Measurements from ENCODE around the gene OR4K1.

Gene OR4K1

GRCh38 chr14:19930617-19931016 is at the start of gene OR4K1:
OR4K1 (plus strand) TSS chr14:19930917; CDS start chr14:19935667, 4,750 bp downstream.
- Histone ChIP-seq H3K9ac (ENCODE audit: low read length) (no peak within 1 kb of the TSS), H3K27ac (ENCODE audit: low read depth, low read length) (no peak within 1 kb of the TSS), H3K27me3 (ENCODE audit: control insufficient read depth, insufficient read depth, low read length) (no peaks in the 10 kb centered on the region), H3K4me3 (ENCODE audit: low read length) (no peak within 1 kb of the TSS), H3K4me1 (ENCODE audit: control insufficient read depth, insufficient read depth, low read length) (no peaks in the 10 kb centered on the region), H3K36me3 (ENCODE audit: control insufficient read depth, insufficient read depth, low read length) (no peaks in the 10 kb centered on the region)

GRCh38 chr14:19895282-19895681 is 35.4 kb upstream of the OR4K1 start:
- Histone ChIP-seq H3K4me1 (ENCODE audit: control insufficient read depth, insufficient read depth, low read length) (no peaks in the 10 kb centered on the region), H3K27ac (ENCODE audit: low read depth, low read length) (no peak overlapping the region), H3K9ac (ENCODE audit: low read length) (no peak overlapping the region), H3K27me3 (ENCODE audit: control insufficient read depth, insufficient read depth, low read length) (no peaks in the 10 kb centered on the region), H3K36me3 (ENCODE audit: control insufficient read depth, insufficient read depth, low read length) (no peaks in the 10 kb centered on the region), H3K4me3 (ENCODE audit: low read length) (no peak overlapping the region)

- Histone ChIP-seq H3K9ac (ENCODE audit: low read length) (no peak overlapping the region), H3K4me3 (ENCODE audit: low read length) (no peak overlapping the region), H3K27ac (ENCODE audit: low read depth, low read length) (no peak overlapping the region), H3K4me1 (ENCODE audit: control insufficient read depth, insufficient read depth, low read length) (no peaks in the 10 kb centered on the region), H3K36me3 (ENCODE audit: control insufficient read depth, insufficient read depth, low read length) (no peaks in the 10 kb centered on the region), H3K27me3 (ENCODE audit: control insufficient read depth, insufficient read depth, low read length) (no peaks in the 10 kb centered on the region)
Observed at GRCh38 chr14:19900999-19901398, 29.7 kb upstream of the OR4K1 start.

- no peak overlapping the region for H3K27ac ChIP-seq (ENCODE audit: low read depth, low read length)
- H3K4me1 ChIP-seq (ENCODE audit: control insufficient read depth, insufficient read depth, low read length), result no peaks in the 10 kb centered on the region
- no peak overlapping the region for H3K4me3 ChIP-seq (ENCODE audit: low read length)
- H3K36me3 ChIP-seq (ENCODE audit: control insufficient read depth, insufficient read depth, low read length), result no peaks in the 10 kb centered on the region
- H3K27me3 ChIP-seq (ENCODE audit: control insufficient read depth, insufficient read depth, low read length), result no peaks in the 10 kb centered on the region
- no peak overlapping the region for H3K9ac ChIP-seq (ENCODE audit: low read length)
Observed at GRCh38 chr14:19902409-19902808, 28.3 kb upstream of the OR4K1 start.

- no peak overlapping the region for H3K4me3 ChIP-seq (ENCODE audit: low read length)
- no peaks in the 10 kb centered on the region for H3K27me3 ChIP-seq (ENCODE audit: control insufficient read depth, insufficient read depth, low read length)
- H3K27ac ChIP-seq (ENCODE audit: low read depth, low read length), result no peak overlapping the region
- no peak overlapping the region for H3K9ac ChIP-seq (ENCODE audit: low read length)
- no peaks in the 10 kb centered on the region for H3K36me3 ChIP-seq (ENCODE audit: control insufficient read depth, insufficient read depth, low read length)
- no peaks in the 10 kb centered on the region for H3K4me1 ChIP-seq (ENCODE audit: control insufficient read depth, insufficient read depth, low read length)
Observed at GRCh38 chr14:19906665-19907064, 24.1 kb upstream of the OR4K1 start.

GRCh38 chr14:19911114-19911513 is 19.6 kb upstream of the OR4K1 start:
- no peak overlapping the region for H3K9ac ChIP-seq (ENCODE audit: low read length)
- H3K36me3 ChIP-seq (ENCODE audit: control insufficient read depth, insufficient read depth, low read length), result no peaks in the 10 kb centered on the region
- H3K27me3 ChIP-seq (ENCODE audit: control insufficient read depth, insufficient read depth, low read length), result no peaks in the 10 kb centered on the region
- H3K27ac ChIP-seq (ENCODE audit: low read depth, low read length), result no peak overlapping the region
- H3K4me1 ChIP-seq (ENCODE audit: control insufficient read depth, insufficient read depth, low read length), result no peaks in the 10 kb centered on the region
- no peak overlapping the region for H3K4me3 ChIP-seq (ENCODE audit: low read length)

- Histone ChIP-seq H3K4me3 (ENCODE audit: low read length) (no peak overlapping the region), H3K4me1 (ENCODE audit: control insufficient read depth, insufficient read depth, low read length) (no peaks in the 10 kb centered on the region), H3K9ac (ENCODE audit: low read length) (no peak overlapping the region), H3K36me3 (ENCODE audit: control insufficient read depth, insufficient read depth, low read length) (no peaks in the 10 kb centered on the region), H3K27ac (ENCODE audit: low read depth, low read length) (no peak overlapping the region), H3K27me3 (ENCODE audit: control insufficient read depth, insufficient read depth, low read length) (no peaks in the 10 kb centered on the region)
Observed at GRCh38 chr14:19917243-19917642, 13.5 kb upstream of the OR4K1 start.

- Histone ChIP-seq H3K27ac (ENCODE audit: low read depth, low read length) (no peak overlapping the region), H3K27me3 (ENCODE audit: control insufficient read depth, insufficient read depth, low read length) (no peaks in the 10 kb centered on the region), H3K4me3 (ENCODE audit: low read length) (no peak overlapping the region), H3K36me3 (ENCODE audit: control insufficient read depth, insufficient read depth, low read length) (no peaks in the 10 kb centered on the region), H3K4me1 (ENCODE audit: control insufficient read depth, insufficient read depth, low read length) (no peaks in the 10 kb centered on the region), H3K9ac (ENCODE audit: low read length) (no peak overlapping the region)
Observed at GRCh38 chr14:19917955-19918518, 12.7 kb upstream of the OR4K1 start.

- H3K36me3 ChIP-seq (ENCODE audit: control insufficient read depth, insufficient read depth, low read length), result no peaks in the 10 kb centered on the region
- no peaks in the 10 kb centered on the region for H3K27me3 ChIP-seq (ENCODE audit: control insufficient read depth, insufficient read depth, low read length)
- no peak overlapping the region for H3K9ac ChIP-seq (ENCODE audit: low read length)
- no peak overlapping the region for H3K27ac ChIP-seq (ENCODE audit: low read depth, low read length)
- no peaks in the 10 kb centered on the region for H3K4me1 ChIP-seq (ENCODE audit: control insufficient read depth, insufficient read depth, low read length)
- H3K4me3 ChIP-seq (ENCODE audit: low read length), result no peak overlapping the region
Observed at GRCh38 chr14:19918553-19919264, 12.0 kb upstream of the OR4K1 start.

GRCh38 chr14:19920021-19920657 is 10.6 kb upstream of the OR4K1 start, which contains the start of gene OR4K5:
OR4K5 (plus strand) TSS chr14:19920607; CDS start chr14:19920607, 0 bp downstream.
- no peaks in the 10 kb centered on the region for H3K4me1 ChIP-seq (ENCODE audit: control insufficient read depth, insufficient read depth, low read length)
- no peaks in the 10 kb centered on the region for H3K27me3 ChIP-seq (ENCODE audit: control insufficient read depth, insufficient read depth, low read length)
- no peak within 1 kb of the TSS for H3K9ac ChIP-seq (ENCODE audit: low read length)
- no peak within 1 kb of the TSS for H3K27ac ChIP-seq (ENCODE audit: low read depth, low read length)
- no peaks in the 10 kb centered on the region for H3K36me3 ChIP-seq (ENCODE audit: control insufficient read depth, insufficient read depth, low read length)
- no peak within 1 kb of the TSS for H3K4me3 ChIP-seq (ENCODE audit: low read length)

GRCh38 chr14:19941668-19942067 is 11.0 kb downstream of the OR4K1 start:
- Histone ChIP-seq H3K4me1 (ENCODE audit: control insufficient read depth, insufficient read depth, low read length) (no peaks in the 10 kb centered on the region), H3K9ac (ENCODE audit: low read length) (no peak overlapping the region), H3K27me3 (ENCODE audit: control insufficient read depth, insufficient read depth, low read length) (no peaks in the 10 kb centered on the region), H3K27ac (ENCODE audit: low read depth, low read length) (no peak overlapping the region), H3K4me3 (ENCODE audit: low read length) (no peak overlapping the region), H3K36me3 (ENCODE audit: control insufficient read depth, insufficient read depth, low read length) (no peaks in the 10 kb centered on the region)

GRCh38 chr14:19947413-19948090 is 16.8 kb downstream of the OR4K1 start:
- Histone ChIP-seq H3K4me3 (ENCODE audit: low read length) (no peak overlapping the region), H3K27ac (ENCODE audit: low read depth, low read length) (no peak overlapping the region), H3K9ac (ENCODE audit: low read length) (no peak overlapping the region), H3K36me3 (ENCODE audit: control insufficient read depth, insufficient read depth, low read length) (no peaks in the 10 kb centered on the region), H3K4me1 (ENCODE audit: control insufficient read depth, insufficient read depth, low read length) (no peaks in the 10 kb centered on the region), H3K27me3 (ENCODE audit: control insufficient read depth, insufficient read depth, low read length) (no peaks in the 10 kb centered on the region)
